Neural progenitor cell (in vitro differentiated cells): Measurements from ENCODE around the gene PDE11A. TPM values are rescaled to one million over a fixed set of nuclear protein-coding genes. Genes with fewer than 3 reads are reported as not detected.
"Not testable (repeated sequence)": the region's sequence is repeated elsewhere in the genome, so short reads cannot be mapped to it uniquely, and the experiment has no call there.

Source experiments
- DNase-seq: peaks from one replicate; pipeline ENCODE4 v3.0.0-alpha.2; 2016; ENCODE audit warnings: low spot score
- H2AFZ ChIP-seq: fragments of 200-600 bp; sonication (generic); replicated peaks from 2 replicates; pipeline ENCODE4 v1.6.1; 2016; ENCODE audit warnings: antibody characterized with exemption
- H3F3A ChIP-seq: fragments of 200-600 bp; sonication (generic); 2 replicates; pipeline ENCODE4 v1.6.1; 2016; ENCODE audit warnings: antibody characterized with exemption, low read depth
- H3K27ac ChIP-seq: fragments of 200-600 bp; sonication (generic); 2 replicates; pipeline ENCODE4 v1.5.1; 2016; ENCODE audit warnings: mild to moderate bottlenecking
- H3K27me3 ChIP-seq: fragments of 200-600 bp; sonication (generic); 2 replicates; pipeline ENCODE4 v1.6.1; 2016; ENCODE audit warnings: mild to moderate bottlenecking, moderate library complexity
- H3K36me3 ChIP-seq: fragments of 200-600 bp; sonication (generic); 2 replicates; pipeline ENCODE4 v1.5.1; 2016
- H3K4me1 ChIP-seq: fragments of 200-600 bp; sonication (generic); 2 replicates; pipeline ENCODE4 v1.6.1; 2016; ENCODE audit warnings: mixed run types
- H3K4me2 ChIP-seq: fragments of 200-600 bp; sonication (generic); 2 replicates; pipeline ENCODE4 v1.6.1; 2016
- H3K4me3 ChIP-seq: fragments of 200-600 bp; sonication (generic); 2 replicates; pipeline ENCODE4 v1.5.1; 2016
- H3K79me2 ChIP-seq: fragments of 200-600 bp; sonication (generic); 2 replicates; pipeline ENCODE4 v1.6.1; 2016; ENCODE audit warnings: low read depth
- H3K9ac ChIP-seq: fragments of 200-600 bp; sonication (generic); 2 replicates; pipeline ENCODE4 v1.6.1; 2016
- H3K9me3 ChIP-seq: fragments of 200-600 bp; sonication (generic); 2 replicates; pipeline ENCODE4 v1.5.1; 2016; ENCODE audit warnings: low read depth
- H4K20me1 ChIP-seq: fragments of 200-600 bp; sonication (generic); 2 replicates; pipeline ENCODE4 v1.6.1; 2016; ENCODE audit warnings: low read depth
- H3K27ac Mint-ChIP-seq: 3 replicates; pipeline ENCODE4 v1.8.0; 2021; ENCODE audit warnings: mixed read lengths
- H3K27me3 Mint-ChIP-seq: 2 replicates; pipeline ENCODE4 v1.8.0; 2022; ENCODE audit warnings: low read depth, mild to moderate bottlenecking, inconsistent platforms, moderate library complexity, mixed read lengths; ENCODE audit not compliant: insufficient read depth
- H3K36me3 Mint-ChIP-seq: 3 replicates; pipeline ENCODE4 v1.8.0; 2021; ENCODE audit warnings: mixed read lengths
- H3K4me1 Mint-ChIP-seq: 3 replicates; pipeline ENCODE4 v1.8.0; 2021; ENCODE audit warnings: mixed read lengths
- H3K4me3 Mint-ChIP-seq: 3 replicates; pipeline ENCODE4 v1.8.0; 2021; ENCODE audit warnings: mild to moderate bottlenecking, moderate library complexity, mixed read lengths
- H3K9me3 Mint-ChIP-seq: 3 replicates; pipeline ENCODE4 v1.8.0; 2020; ENCODE audit warnings: mixed read lengths
- CTCF ChIP-seq: fragments of 200-600 bp; sonication (generic); IDR thresholded peaks from 2 replicates; pipeline ENCODE4 v1.5.1; 2017; ENCODE audit warnings: antibody characterized with exemption, mild to moderate bottlenecking
- EZH2 ChIP-seq: fragments of 200-600 bp; sonication (generic); IDR thresholded peaks from 2 replicates; pipeline ENCODE4 v1.6.1; 2017; ENCODE audit warnings: antibody characterized with exemption, mild to moderate bottlenecking, moderate library complexity
- EZH2phosphoT487 ChIP-seq: fragments of 200-600 bp; sonication (generic); IDR thresholded peaks from 2 replicates; pipeline ENCODE4 v1.6.1; 2017; ENCODE audit warnings: antibody characterized with exemption
- total RNA-seq: library from RNA; depleted of rRNA; stranded (reverse); fragments of >200 nt; gene quantifications from 2 replicates; pipeline ENCODE4 v1.2.3, GENCODE V29; 2015; ENCODE audit warnings: low replicate concordance

Gene PDE11A
- total RNA-seq, 1 donor from 2014 or later, result 0.13 TPM

GRCh38 chr2:177797808-177798207 is 274.8 kb downstream of the PDE11A start:
- no peak overlapping the region for H3K4me3 Mint-ChIP-seq

GRCh38 chr2:177796654-177797415 is 275.7 kb downstream of the PDE11A start:
- H3K9me3 ChIP-seq, result no peaks in the 10 kb centered on the region
- no peaks in the 10 kb centered on the region for H3F3A ChIP-seq
- no peaks in the 10 kb centered on the region for H3K4me1 ChIP-seq
- H3K27me3 ChIP-seq, result peaks cover 7% of the 10 kb centered on the region
- H3K4me1 Mint-ChIP-seq, result peaks cover 12% of the 10 kb centered on the region
- DNase-seq, result no peak
- H3K9ac ChIP-seq, result no peak overlapping the region
- H3K27ac Mint-ChIP-seq, result no peak overlapping the region
- H3K4me2 ChIP-seq, result no peak overlapping the region
- no peak for TF ChIP-seq CTCF
- TF ChIP-seq EZH2phosphoT487, result no peak
- no peak for TF ChIP-seq EZH2
- H4K20me1 ChIP-seq, result no peaks in the 10 kb centered on the region
- H3K27ac ChIP-seq, result no peak overlapping the region
- no peak overlapping the region for H3K4me3 Mint-ChIP-seq
- H3K4me3 ChIP-seq, result no peak overlapping the region
- no peaks in the 10 kb centered on the region for H3K27me3 Mint-ChIP-seq
- no peak overlapping the region for H2AFZ ChIP-seq
- no peaks in the 10 kb centered on the region for H3K9me3 Mint-ChIP-seq
- H3K36me3 ChIP-seq, result no peaks in the 10 kb centered on the region
- no peaks in the 10 kb centered on the region for H3K36me3 Mint-ChIP-seq
- no peaks in the 10 kb centered on the region for H3K79me2 ChIP-seq

More at GRCh38 chr2:177797808-177798207, 274.8 kb downstream of the PDE11A start:
- no peaks in the 10 kb centered on the region for H3K9me3 Mint-ChIP-seq
- H3K4me1 Mint-ChIP-seq, result peaks cover 12% of the 10 kb centered on the region
- TF ChIP-seq EZH2phosphoT487, result no peak
- TF ChIP-seq EZH2, result no peak
- no peak for TF ChIP-seq CTCF
- H3K27me3 ChIP-seq, result peaks cover 13% of the 10 kb centered on the region
- H3K9me3 ChIP-seq, result no peaks in the 10 kb centered on the region
- H3K79me2 ChIP-seq, result no peaks in the 10 kb centered on the region
- no peaks in the 10 kb centered on the region for H3F3A ChIP-seq
- H3K27ac ChIP-seq, result no peak overlapping the region
- H3K27me3 Mint-ChIP-seq, result no peaks in the 10 kb centered on the region
- H3K36me3 ChIP-seq, result no peaks in the 10 kb centered on the region
- H3K4me3 ChIP-seq, result no peak overlapping the region
- DNase-seq, result no peak
- no peaks in the 10 kb centered on the region for H3K4me1 ChIP-seq
- no peak overlapping the region for H3K4me2 ChIP-seq
- no peak overlapping the region for H3K27ac Mint-ChIP-seq
- no peaks in the 10 kb centered on the region for H3K36me3 Mint-ChIP-seq
- H3K9ac ChIP-seq, result no peak overlapping the region
- no peak overlapping the region for H2AFZ ChIP-seq
- H4K20me1 ChIP-seq, result no peaks in the 10 kb centered on the region

GRCh38 chr2:177796011-177796410 is 276.6 kb downstream of the PDE11A start:
- H3K4me3 Mint-ChIP-seq, result no peak overlapping the region
- DNase-seq, result no peak
- TF ChIP-seq CTCF (no peak), EZH2phosphoT487 (no peak), EZH2 (no peak)
- Histone ChIP-seq H3K4me2 (no peak overlapping the region), H2AFZ (no peak overlapping the region), H4K20me1 (no peaks in the 10 kb centered on the region), H3K27ac (no peak overlapping the region), H3K27me3 (no peaks in the 10 kb centered on the region), H3K79me2 (no peaks in the 10 kb centered on the region), H3K9ac (no peak overlapping the region), H3K4me1 (no peaks in the 10 kb centered on the region), H3K36me3 (no peaks in the 10 kb centered on the region), H3F3A (no peaks in the 10 kb centered on the region), H3K4me3 (no peak overlapping the region), H3K9me3 (no peaks in the 10 kb centered on the region)
- no peaks in the 10 kb centered on the region for H3K36me3 Mint-ChIP-seq
- no peaks in the 10 kb centered on the region for H3K27me3 Mint-ChIP-seq
- peaks cover 12% of the 10 kb centered on the region for H3K4me1 Mint-ChIP-seq
- H3K9me3 Mint-ChIP-seq, result no peaks in the 10 kb centered on the region
- no peak overlapping the region for H3K27ac Mint-ChIP-seq

- H3K9ac ChIP-seq, H3K36me3 ChIP-seq, H3K27ac Mint-ChIP-seq, H3K9me3 ChIP-seq, DNase-seq, H3K36me3 Mint-ChIP-seq, H3K4me3 Mint-ChIP-seq, H3K4me3 ChIP-seq, H3K4me2 ChIP-seq, H3K4me1 Mint-ChIP-seq, H2AFZ ChIP-seq, H3K27ac ChIP-seq, H4K20me1 ChIP-seq, H3K27me3 Mint-ChIP-seq, H3K4me1 ChIP-seq, H3F3A ChIP-seq, H3K79me2 ChIP-seq, H3K27me3 ChIP-seq: not testable (repeated sequence)
- peaks cover 10% of the 10 kb centered on the region for H3K9me3 Mint-ChIP-seq
Measured at GRCh38 chr2:177785143-177785542, 287.4 kb downstream of the PDE11A start.
